H1 (cell line): ENCODE results near the gene IKZF2. TPM values are rescaled to one million over a fixed set of nuclear protein-coding genes. Genes with fewer than 3 reads are reported as not detected.

Experiments
- CTCF ChIA-PET: fragments of 300-600 bp; sonication (Branson Sonifier 250); formaldehyde crosslinking; loops from one replicate; lab custom pipeline; 2021; ENCODE audit not compliant: partially characterized antibody; lab: Charles Lee
- POLR2A ChIA-PET: fragments of 300-600 bp; sonication (Branson Sonifier 250); formaldehyde crosslinking; loops from one replicate; lab custom pipeline; 2021; ENCODE audit warnings: inconsistent platforms; ENCODE audit not compliant: partially characterized antibody; lab: Charles Lee
- DNase-seq, 2 experiments: peaks; one replicate each; pipeline versions ENCODE4 v3.0.0 to v3.0.0-alpha.2; 2010 to 2022; ENCODE audit warnings: low spot score in 2 of 2, low read depth in 1 of 2, mixed read lengths in 1 of 2
- FAIRE-seq: peaks from 2 replicates; lab custom pipeline; 2011; peaks lifted over from hg19 to GRCh38; lab: Jason Lieb, UNC
- H2AFZ ChIP-seq: 2 replicates; pipeline ENCODE4 v1.8.1; 2012; ENCODE audit warnings: low read length, inconsistent platforms
- H2AK5ac ChIP-seq: 2 replicates; pipeline ENCODE4 v1.6.1; 2013; ENCODE audit warnings: low read depth, low read length
- H2BK120ac ChIP-seq: replicated peaks from 2 replicates; pipeline ENCODE3; 2013; ENCODE audit warnings: low read depth, low read length, inconsistent platforms
- H2BK12ac ChIP-seq: 2 replicates; pipeline ENCODE4 v1.6.1; 2013; ENCODE audit warnings: low read depth, low read length
- H2BK15ac ChIP-seq: 2 replicates; pipeline ENCODE4 v1.6.1; 2013; ENCODE audit warnings: low read length
- H2BK20ac ChIP-seq: 2 replicates; pipeline ENCODE4 v1.6.1; 2013; ENCODE audit warnings: low read length
- H2BK5ac ChIP-seq: 2 replicates; pipeline ENCODE4 v1.6.1; 2013; ENCODE audit warnings: low read depth, low read length
- H3K14ac ChIP-seq: 2 replicates; pipeline ENCODE4 v1.6.1; 2013; ENCODE audit warnings: inconsistent platforms; ENCODE audit not compliant: insufficient read length
- H3K18ac ChIP-seq: 2 replicates; pipeline ENCODE4 v1.6.1; 2013; ENCODE audit warnings: low read length; ENCODE audit errors: extremely low read depth
- H3K23ac ChIP-seq: 2 replicates; pipeline ENCODE4 v1.6.1; 2013; ENCODE audit warnings: inconsistent platforms; ENCODE audit not compliant: insufficient read length
- H3K23me2 ChIP-seq: 2 replicates; pipeline ENCODE4 v1.6.1; 2013; ENCODE audit warnings: low read depth, low read length
- H3K27ac ChIP-seq: 2 replicates; pipeline ENCODE4 v1.6.1; 2011; ENCODE audit warnings: low read depth, low read length, inconsistent platforms
- H3K27me3 ChIP-seq, 4 experiments: replicated peaks in 1 of 4; 1 replicate in 1 of 4; 2 replicates in 3 of 4; pipeline versions ENCODE4 v1.6.1 to v1.8.1; 2011 to 2013; ENCODE audit warnings: low read length in 3 of 4, mild to moderate bottlenecking in 3 of 4, inconsistent platforms in 2 of 4, mixed read lengths in 2 of 4, moderate library complexity in 1 of 4; ENCODE audit not compliant: control insufficient read depth in 3 of 4, insufficient read depth in 3 of 4; ENCODE audit errors: extremely low read depth in 1 of 4
- H3K36me3 ChIP-seq, 4 experiments: 2 replicates each; pipeline versions ENCODE4 v1.6.1 to v1.8.1; 2011 to 2013; ENCODE audit warnings: mild to moderate bottlenecking in 4 of 4, low read length in 3 of 4, moderate library complexity in 2 of 4, control low read depth in 1 of 4, inconsistent platforms in 1 of 4; ENCODE audit not compliant: insufficient read depth in 4 of 4, control insufficient read depth in 2 of 4
- H3K4ac ChIP-seq: replicated peaks from 2 replicates; pipeline ENCODE3; 2013; ENCODE audit warnings: low read length, low read depth, mixed read lengths, inconsistent platforms; ENCODE audit not compliant: insufficient read length
- H3K4me1 ChIP-seq, 4 experiments: replicated peaks in 1 of 4; 1 replicate in 1 of 4; 2 replicates in 3 of 4; pipeline versions ENCODE4 v1.6.1 to v1.8.1; 2011 to 2013; ENCODE audit warnings: low read length in 3 of 4, inconsistent platforms in 2 of 4, mixed read lengths in 1 of 4; ENCODE audit not compliant: insufficient read depth in 4 of 4, control insufficient read depth in 3 of 4
- H3K4me2 ChIP-seq, 2 experiments: 2 replicates each; pipeline versions ENCODE4 v1.6.1 to v1.8.1; 2011 to 2013; ENCODE audit warnings: low read depth in 2 of 2, low read length in 2 of 2, control low read depth in 1 of 2, inconsistent platforms in 1 of 2, mild to moderate bottlenecking in 1 of 2; ENCODE audit not compliant: insufficient read depth in 1 of 2
- H3K4me3 ChIP-seq, 4 experiments: fragments of 200-600, 300-600 bp in 1 of 4; sonication (generic), shearing (Covaris generic), sonication (Bioruptor Twin) in 1 of 4; 2 replicates each; pipeline versions ENCODE4 v1.5.1 to v1.8.1; 2011 to 2016; ENCODE audit warnings: low read length in 4 of 4, low read depth in 3 of 4, control low read depth in 2 of 4, inconsistent platforms in 2 of 4, mild to moderate bottlenecking in 2 of 4, mixed read lengths in 1 of 4, moderate library complexity in 1 of 4; ENCODE audit not compliant: insufficient read depth in 2 of 4; ENCODE audit errors: extremely low read depth in 1 of 4
- H3K56ac ChIP-seq: replicated peaks from 2 replicates; pipeline ENCODE3; 2013; ENCODE audit warnings: low read depth, mild to moderate bottlenecking, mixed read lengths, low read length, inconsistent platforms; ENCODE audit not compliant: insufficient read length
- H3K79me1 ChIP-seq: 2 replicates; pipeline ENCODE4 v1.6.1; 2013; ENCODE audit warnings: low read depth, low read length, control low read depth
- H3K79me2 ChIP-seq, 2 experiments: 2 replicates each; pipeline versions ENCODE4 v1.6.1 to v1.8.1; 2012 to 2013; ENCODE audit warnings: low read length in 2 of 2, mild to moderate bottlenecking in 2 of 2, inconsistent platforms in 1 of 2; ENCODE audit not compliant: insufficient read depth in 2 of 2, control insufficient read depth in 1 of 2
- H3K9ac ChIP-seq, 4 experiments: replicated peaks in 1 of 4; 1 replicate in 1 of 4; 2 replicates in 3 of 4; pipeline versions ENCODE4 v1.6.1 to v1.8.1; 2011 to 2013; ENCODE audit warnings: low read depth in 3 of 4, low read length in 3 of 4, control low read depth in 2 of 4, mild to moderate bottlenecking in 2 of 4, moderate library complexity in 2 of 4, inconsistent platforms in 1 of 4; ENCODE audit errors: extremely low read depth in 1 of 4
- H3K9me3 ChIP-seq, 2 experiments: 2 replicates each; pipeline versions ENCODE4 v1.6.1 to v1.8.1; 2012 to 2013; ENCODE audit warnings: mild to moderate bottlenecking in 2 of 2, moderate library complexity in 2 of 2, control low read depth in 1 of 2, inconsistent platforms in 1 of 2, low read depth in 1 of 2, low read length in 1 of 2, mixed read lengths in 1 of 2; ENCODE audit not compliant: insufficient read depth in 2 of 2
- H4K20me1 ChIP-seq, 2 experiments: replicated peaks in 1 of 2; 2 replicates each; pipeline versions ENCODE3 to v1.8.1; 2011 to 2013; ENCODE audit warnings: inconsistent platforms in 2 of 2, low read length in 2 of 2, mild to moderate bottlenecking in 1 of 2; ENCODE audit not compliant: insufficient read depth in 2 of 2, control insufficient read depth in 1 of 2
- H4K5ac ChIP-seq: 2 replicates; pipeline ENCODE4 v1.6.1; 2013; ENCODE audit warnings: low read length, low read depth, mixed read lengths, inconsistent platforms; ENCODE audit not compliant: insufficient read length
- H4K8ac ChIP-seq: 2 replicates; pipeline ENCODE4 v1.8.0; 2013; ENCODE audit warnings: mild to moderate bottlenecking, moderate library complexity, low read length, inconsistent platforms; ENCODE audit not compliant: insufficient read depth; ENCODE audit errors: extremely low read depth
- H4K91ac ChIP-seq: replicated peaks from 2 replicates; pipeline ENCODE3; 2013; ENCODE audit warnings: low read length, mixed read lengths, inconsistent platforms; ENCODE audit not compliant: insufficient read length
- POU5F1 ChIP-seq: IDR thresholded peaks from 2 replicates; pipeline ENCODE4 v1.6.1; 2011; ENCODE audit warnings: low read depth, mild to moderate bottlenecking, low read length, moderate library complexity
- SP4 ChIP-seq: IDR thresholded peaks from 2 replicates; pipeline ENCODE4 v1.6.1; 2012; ENCODE audit warnings: low read length, inconsistent platforms
- WGBS, 2 experiments: shearing (Covaris generic) in 1 of 2; methylation state at CpG; one replicate each; pipeline versions ENCODE4 v1.1.6 to v1.1.7; 2013 to 2015; ENCODE audit warnings: low lambda C conversion rate in 2 of 2, mixed read lengths in 2 of 2, inconsistent platforms in 1 of 2, low coverage in 1 of 2, missing lambda C conversion rate in 1 of 2; ENCODE audit not compliant: insufficient replicate concordance in 2 of 2, insufficient coverage in 1 of 2, insufficient read length in 1 of 2; ENCODE audit errors: extremely low coverage in 1 of 2, missing lambda C conversion rate in 1 of 2; 5-methylcytosine and 5-hydroxymethylcytosine counted together
- polyA plus RNA-seq, 7 experiments: library from polyadenylated mRNA; depleted of rRNA in 3 of 7; stranded (reverse) in 5 of 7; unstranded in 2 of 7; fragments of >200 nt in 5 of 7; fragments of 200-250 nt in 2 of 7; gene quantifications; 1 replicate in 5 of 7; 2 replicates in 1 of 7; 4 replicates in 1 of 7; pipeline versions ENCODE4 v1.2.1 to v1.2.3, GENCODE V29; 2011 to 2013; ENCODE audit warnings: missing spikeins in 2 of 7, mixed read lengths in 2 of 7
- total RNA-seq: library from RNA; stranded (reverse); fragmentation: NEBNext Ultra II Directional; extraction: Animal tissue kit (Norgen Biotek cat#: 25700); gene quantifications from 2 replicates; pipeline ENCODE4 v1.2.1, GENCODE V29; 2021

The IKZF2 gene
- total and polyA plus RNA-seq, 2 of the 8 experiments (the other 6 are each of a cell fraction or from before 2014, with no cell fraction given): 1.7 to 4.4 TPM

DNA sequence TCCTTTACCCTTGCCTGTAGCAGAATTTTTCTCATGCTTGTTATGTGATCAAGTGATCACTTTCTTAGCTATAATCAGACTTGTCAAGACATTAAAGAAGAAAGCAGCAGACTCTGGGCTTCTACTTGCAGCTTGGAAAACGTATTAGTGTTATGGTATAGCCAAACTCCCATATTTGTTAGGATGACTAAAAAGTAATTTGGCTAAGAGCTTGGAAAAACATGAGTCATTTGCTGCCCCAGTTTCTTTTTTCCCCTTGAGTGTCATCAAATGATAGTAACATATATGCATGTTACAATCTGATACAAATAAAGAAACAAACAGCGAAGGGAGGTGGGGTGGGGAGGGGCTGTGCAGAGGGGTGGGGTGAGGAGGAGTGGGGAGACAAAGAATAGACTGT is 155.5 kb downstream of the IKZF2 start:
- Histone ChIP-seq H3K9ac (no peak overlapping the region), H3K27me3 (no peaks in the 10 kb centered on the region), H2BK12ac (no peak overlapping the region), H3K79me1 (no peaks in the 10 kb centered on the region), H2BK15ac (no peak overlapping the region), H2BK20ac (no peak overlapping the region), H4K5ac (no peak overlapping the region), H3K27ac (no peak overlapping the region), H3K36me3 (no peaks in the 10 kb centered on the region), H4K8ac (no peak overlapping the region), H3K4me2 (no peak overlapping the region), H3K4me1 (no peaks in the 10 kb centered on the region), H3K9me3 (no peaks in the 10 kb centered on the region), H3K23ac (no peak overlapping the region), H2AK5ac (no peak overlapping the region), H3K18ac (no peak overlapping the region), H3K4me3 (no peak overlapping the region), H4K91ac (no peak overlapping the region), H3K4ac (no peak overlapping the region), H2BK120ac (no peak overlapping the region), H3K56ac (no peak overlapping the region)
- CTCF ChIA-PET: no interaction called here
- no peak for DNase-seq
- no peak for TF ChIP-seq SP4
- no peak for TF ChIP-seq POU5F1
- TF ChIP-seq, all 59 proteins: peak for 0
- POLR2A ChIA-PET: no interaction called here
- Histone ChIP-seq H3K23me2 (no peaks in the 10 kb centered on the region), H4K20me1 (no peaks in the 10 kb centered on the region), H2BK5ac (no peak overlapping the region), H2AFZ (no peak overlapping the region), H3K14ac (no peak overlapping the region), H3K79me2 (no peaks in the 10 kb centered on the region)
- 97% methylated on average over 2 of the region's 2 CpGs; no CpG with 5 or more reads in 1 of the 2 experiments for WGBS, 2 experiments
- FAIRE-seq: no peak
